ENCODE measurements around the gene TAS2R10.
"Not testable (repeated sequence)": the region's sequence is repeated elsewhere in the genome, so short reads cannot be mapped to it uniquely, and the experiment has no call there.

TAS2R10 gene

GRCh38 chr12:10826258-10826657 is at the start of gene TAS2R10:
TAS2R10 (minus strand) TSS chr12:10826358; CDS start chr12:10826269, 89 bp downstream.
- DNase-seq: no peak

GRCh38 chr12:10873378-10873777 is 47.2 kb upstream of the TAS2R10 start:
- no peak for DNase-seq

- DNase-seq: no peak
These were observed 41.2 kb upstream of the TAS2R10 start for GRCh38 chr12:10867381-10867780.

GRCh38 chr12:10863512-10864218 is 37.5 kb upstream of the TAS2R10 start:
- no peak for DNase-seq

GRCh38 chr12:10861366-10861765 is 35.2 kb upstream of the TAS2R10 start:
- no peak for DNase-seq

GRCh38 chr12:10855807-10856206 is 29.6 kb upstream of the TAS2R10 start:
- no peak for DNase-seq

GRCh38 chr12:10853776-10854175 is 27.6 kb upstream of the TAS2R10 start:
- DNase-seq: no peak

- no peak for DNase-seq
These were observed 25.2 kb upstream of the TAS2R10 start for GRCh38 chr12:10851243-10851858.

- DNase-seq: no peak
These were observed 23.3 kb upstream of the TAS2R10 start, which contains the start of gene PRR4 for GRCh38 chr12:10849425-10849878. PRR4 (minus strand) TSS chr12:10849475; CDS start chr12:10849437, 38 bp downstream.

- no peak for DNase-seq
These were observed 21.6 kb upstream of the TAS2R10 start for GRCh38 chr12:10847744-10848143.

- DNase-seq: no peak
These were observed 16.7 kb upstream of the TAS2R10 start for GRCh38 chr12:10842862-10843261.

GRCh38 chr12:10838461-10838860 is 12.3 kb upstream of the TAS2R10 start:
- DNase-seq: no peak

GRCh38 chr12:10829994-10830393 is 3.8 kb upstream of the TAS2R10 start:
- DNase-seq: no peak

- no peak for DNase-seq
These were observed 1.2 kb downstream of the TAS2R10 start for GRCh38 chr12:10824957-10825356.

GRCh38 chr12:10811883-10812536 is 14.1 kb downstream of the TAS2R10 start:
- DNase-seq: no peak

- no peak for DNase-seq
These were observed 16.1 kb downstream of the TAS2R10 start, which contains the start of gene TAS2R9 for GRCh38 chr12:10810068-10810467. TAS2R9 (minus strand) TSS chr12:10810168; CDS start chr12:10810075, 93 bp downstream.

- DNase-seq: no peak
These were observed 19.0 kb downstream of the TAS2R10 start, which contains the start of gene TAS2R8 for GRCh38 chr12:10807186-10807585. TAS2R8 (minus strand) TSS chr12:10807286; CDS start chr12:10806980, 306 bp downstream.

- no peak for DNase-seq
These were observed 23.6 kb downstream of the TAS2R10 start, which contains the start of gene TAS2R7 for GRCh38 chr12:10802587-10802986. TAS2R7 (minus strand) TSS chr12:10802627; CDS start chr12:10802570, 57 bp downstream.

- no peak for DNase-seq
These were observed 24.4 kb downstream of the TAS2R10 start for GRCh38 chr12:10801741-10802140.

GRCh38 chr12:10794222-10794621 is 31.9 kb downstream of the TAS2R10 start:
- DNase-seq: no peak

GRCh38 chr12:10791769-10792168 is 34.4 kb downstream of the TAS2R10 start:
- not testable (repeated sequence) for DNase-seq

- no peak for DNase-seq
These were observed 42.9 kb downstream of the TAS2R10 start for GRCh38 chr12:10783252-10783651.

- DNase-seq: no peak
These were observed 47.1 kb downstream of the TAS2R10 start for GRCh38 chr12:10779103-10779502.

All from stimulated activated CD4-positive, alpha-beta T cell treated with anti-CD3 and anti-CD28 coated beads, Interleukin-1b, Interleukin-23, amount 100 ng/mL, for 48 hours (primary cell).